ENCODE data around the gene DOCK10.
"Not testable (repeated sequence)": the region's sequence is repeated elsewhere in the genome, so short reads cannot be mapped to it uniquely, and the experiment has no call there.

Gene DOCK10

GRCh38 chr2:225041851-225042799 lies at the start of gene DOCK10:
Gene DOCK10 (minus strand): TSS chr2:225042468. CDS start chr2:225042374, 94 bp downstream.
- no peak for DNase-seq

GRCh38 chr2:225091336-225091735 lies 49.1 kb upstream of the DOCK10 start:
- DNase-seq, result no peak

- DNase-seq, result no peak
Measured at GRCh38 chr2:225090746-225091145, 48.5 kb upstream of the DOCK10 start.

GRCh38 chr2:225086915-225087314 lies 44.6 kb upstream of the DOCK10 start:
- no peak for DNase-seq

- DNase-seq, result no peak
Measured at GRCh38 chr2:225086439-225086838, 44.2 kb upstream of the DOCK10 start.

GRCh38 chr2:225083276-225083675 lies 41.0 kb upstream of the DOCK10 start:
- DNase-seq, result no peak

GRCh38 chr2:225076125-225076524 lies 33.9 kb upstream of the DOCK10 start:
- no peak for DNase-seq

- no peak for DNase-seq
Measured at GRCh38 chr2:225074919-225075681, 32.8 kb upstream of the DOCK10 start.

- DNase-seq, result no peak
Measured at GRCh38 chr2:225074366-225074765, 32.1 kb upstream of the DOCK10 start.

GRCh38 chr2:225073198-225073597 lies 30.9 kb upstream of the DOCK10 start:
- no peak for DNase-seq

- DNase-seq, result no peak
Measured at GRCh38 chr2:225072444-225072843, 30.2 kb upstream of the DOCK10 start.

GRCh38 chr2:225070811-225071210 lies 28.5 kb upstream of the DOCK10 start:
- DNase-seq, result no peak

- no peak for DNase-seq
Measured at GRCh38 chr2:225069966-225070365, 27.7 kb upstream of the DOCK10 start.

- no peak for DNase-seq
Measured at GRCh38 chr2:225069477-225069876, 27.2 kb upstream of the DOCK10 start.

GRCh38 chr2:225065882-225066281 lies 23.6 kb upstream of the DOCK10 start:
- DNase-seq, result no peak

GRCh38 chr2:225064928-225065327 lies 22.7 kb upstream of the DOCK10 start:
- DNase-seq, result no peak

GRCh38 chr2:225064362-225064761 lies 22.1 kb upstream of the DOCK10 start:
- no peak for DNase-seq

GRCh38 chr2:225056330-225057073 lies 14.2 kb upstream of the DOCK10 start:
- DNase-seq, result no peak

GRCh38 chr2:225055714-225056113 lies 13.4 kb upstream of the DOCK10 start:
- no peak for DNase-seq

- peak; percentile 55 for DNase-seq
Measured at GRCh38 chr2:225052703-225053102, 10.4 kb upstream of the DOCK10 start.

GRCh38 chr2:225047502-225047901 lies 5.2 kb upstream of the DOCK10 start:
- DNase-seq, result not testable (repeated sequence)

- DNase-seq, result no peak
Measured at GRCh38 chr2:225042800-225043167, 516 bp upstream of the DOCK10 start.

GRCh38 chr2:225041207-225041850 lies 939 bp downstream of the DOCK10 start:
- peak; percentile 49 for DNase-seq

Data from DMS153 (cell line).